HEK293 (cell line): ENCODE data around the gene SCAF1.
A peak's percentile ranks its signal among the peaks of the same experiment; 100 is the strongest.

Experiments
- GLIS2 ChIP-seq: fragments of 450-650 bp; formaldehyde crosslinking; IDR thresholded peaks from 2 replicates; pipeline ENCODE4 v1.5.1; 2016; ENCODE audit warnings: missing biosample characterization, missing genetic modification characterization
- HIC1 ChIP-seq: fragments of 450-650 bp; formaldehyde crosslinking; IDR thresholded peaks from 2 replicates; pipeline ENCODE4 v1.5.1; 2016; ENCODE audit warnings: missing biosample characterization, missing genetic modification characterization
- KLF1 ChIP-seq: fragments of 450-650 bp; formaldehyde crosslinking; IDR thresholded peaks from 2 replicates; pipeline ENCODE4 v1.5.1; 2016; ENCODE audit warnings: missing biosample characterization, missing genetic modification characterization
- KLF9 ChIP-seq: fragments of 450-650 bp; formaldehyde crosslinking; IDR thresholded peaks from 2 replicates; pipeline ENCODE4 v1.5.1; 2016; ENCODE audit warnings: missing biosample characterization, missing genetic modification characterization, low read depth
- MZF1 ChIP-seq: fragments of 450-650 bp; formaldehyde crosslinking; IDR thresholded peaks from 2 replicates; pipeline ENCODE4 v1.5.1; 2017; ENCODE audit warnings: missing biosample characterization, missing genetic modification characterization, borderline replicate concordance
- OSR2 ChIP-seq: fragments of 450-650 bp; formaldehyde crosslinking; IDR thresholded peaks from 2 replicates; pipeline ENCODE4 v1.5.1; 2016; ENCODE audit warnings: missing biosample characterization, missing genetic modification characterization
- SP7 ChIP-seq: fragments of 450-650 bp; formaldehyde crosslinking; IDR thresholded peaks from 2 replicates; pipeline ENCODE4 v1.5.1; 2016; ENCODE audit warnings: missing biosample characterization, missing genetic modification characterization
- TRIM28 ChIP-seq: IDR thresholded peaks from 2 replicates; pipeline ENCODE4 v1.6.1; 2011; ENCODE audit warnings: low read length, control low read depth, borderline replicate concordance
- TSHZ1 ChIP-seq: fragments of 450-650 bp; formaldehyde crosslinking; IDR thresholded peaks from 2 replicates; pipeline ENCODE4 v1.5.1; 2016; ENCODE audit warnings: missing biosample characterization, missing genetic modification characterization, borderline replicate concordance
- YY2 ChIP-seq: fragments of 450-650 bp; formaldehyde crosslinking; IDR thresholded peaks from 2 replicates; pipeline ENCODE4 v1.5.1; 2016; ENCODE audit warnings: missing biosample characterization, missing genetic modification characterization
- ZFP3 ChIP-seq: fragments of 450-650 bp; formaldehyde crosslinking; IDR thresholded peaks from 2 replicates; pipeline ENCODE4 v1.5.1; 2016; ENCODE audit warnings: low read depth, missing biosample characterization, missing genetic modification characterization
- ZNF112 ChIP-seq: fragments of 450-650 bp; formaldehyde crosslinking; IDR thresholded peaks from 2 replicates; pipeline ENCODE4 v1.5.0; 2017; ENCODE audit warnings: missing biosample characterization, missing genetic modification characterization
- ZNF133 ChIP-seq: fragments of 450-650 bp; formaldehyde crosslinking; IDR thresholded peaks from 2 replicates; pipeline ENCODE4 v1.5.1; 2016; ENCODE audit warnings: missing biosample characterization, missing genetic modification characterization
- ZNF138 ChIP-seq: fragments of 450-650 bp; formaldehyde crosslinking; IDR thresholded peaks from 2 replicates; pipeline ENCODE4 v1.5.1; 2016; ENCODE audit warnings: missing biosample characterization, missing genetic modification characterization, borderline replicate concordance
- ZNF157 ChIP-seq: fragments of 450-650 bp; formaldehyde crosslinking; IDR thresholded peaks from 2 replicates; pipeline ENCODE4 v1.5.1; 2016; ENCODE audit warnings: missing biosample characterization, missing genetic modification characterization
- ZNF174 ChIP-seq: fragments of 450-650 bp; formaldehyde crosslinking; IDR thresholded peaks from 2 replicates; pipeline ENCODE4 v1.5.0; 2017; ENCODE audit warnings: missing biosample characterization, mild to moderate bottlenecking, missing genetic modification characterization
- ZNF19 ChIP-seq: fragments of 450-650 bp; formaldehyde crosslinking; IDR thresholded peaks from 2 replicates; pipeline ENCODE4; 2016; ENCODE audit warnings: missing biosample characterization, missing genetic modification characterization, low read depth
- ZNF211 ChIP-seq: fragments of 450-650 bp; formaldehyde crosslinking; IDR thresholded peaks from 2 replicates; pipeline ENCODE4 v1.5.1; 2016; ENCODE audit warnings: low read depth, missing biosample characterization, missing genetic modification characterization
- ZNF248 ChIP-seq: fragments of 450-650 bp; formaldehyde crosslinking; IDR thresholded peaks from 2 replicates; pipeline ENCODE4 v1.5.1; 2017; ENCODE audit warnings: missing biosample characterization, missing genetic modification characterization
- ZNF292 ChIP-seq: fragments of 450-650 bp; formaldehyde crosslinking; IDR thresholded peaks from 2 replicates; pipeline ENCODE4 v1.5.1; 2016; ENCODE audit warnings: low read depth, missing biosample characterization, missing genetic modification characterization, borderline replicate concordance
- ZNF366 ChIP-seq: fragments of 450-650 bp; formaldehyde crosslinking; conservative IDR thresholded peaks from 2 replicates; pipeline ENCODE4 v1.5.1; 2016; ENCODE audit warnings: missing biosample characterization, missing genetic modification characterization
- ZNF391 ChIP-seq: fragments of 450-650 bp; formaldehyde crosslinking; IDR thresholded peaks from 2 replicates; pipeline ENCODE4 v1.5.1; 2016; ENCODE audit warnings: low read depth, missing biosample characterization, missing genetic modification characterization, borderline replicate concordance
- ZNF548 ChIP-seq: fragments of 450-650 bp; formaldehyde crosslinking; IDR thresholded peaks from 2 replicates; pipeline ENCODE4 v1.5.1; 2016; ENCODE audit warnings: missing biosample characterization, missing genetic modification characterization
- ZNF561 ChIP-seq: fragments of 450-650 bp; IDR thresholded peaks from 2 replicates; pipeline ENCODE4 v1.5.1; 2018; ENCODE audit warnings: missing biosample characterization, missing genetic modification characterization, borderline replicate concordance
- ZNF600 ChIP-seq: fragments of 450-650 bp; formaldehyde crosslinking; IDR thresholded peaks from 2 replicates; pipeline ENCODE4 v1.5.1; 2016; ENCODE audit warnings: missing biosample characterization, missing genetic modification characterization
- ZNF639 ChIP-seq: fragments of 450-650 bp; formaldehyde crosslinking; IDR thresholded peaks from 2 replicates; pipeline ENCODE4 v1.5.1; 2016; ENCODE audit warnings: missing biosample characterization, missing genetic modification characterization
- ZNF692 ChIP-seq: fragments of 450-650 bp; formaldehyde crosslinking; IDR thresholded peaks from 2 replicates; pipeline ENCODE4 v1.5.1; 2016; ENCODE audit warnings: missing biosample characterization, missing genetic modification characterization
- ZNF707 ChIP-seq: fragments of 450-650 bp; formaldehyde crosslinking; IDR thresholded peaks from 2 replicates; pipeline ENCODE4 v1.5.1; 2016; ENCODE audit warnings: missing biosample characterization, missing genetic modification characterization
- ZNF776 ChIP-seq: fragments of 450-650 bp; formaldehyde crosslinking; IDR thresholded peaks from 2 replicates; pipeline ENCODE4 v1.5.0; 2017; ENCODE audit warnings: missing biosample characterization, missing genetic modification characterization, borderline replicate concordance
- ZNF785 ChIP-seq: fragments of 450-650 bp; formaldehyde crosslinking; IDR thresholded peaks from 2 replicates; pipeline ENCODE4 v1.5.1; 2016; ENCODE audit warnings: missing biosample characterization, missing genetic modification characterization
- ZXDB ChIP-seq: fragments of 450-650 bp; formaldehyde crosslinking; IDR thresholded peaks from 2 replicates; pipeline ENCODE4 v1.5.1; 2016; ENCODE audit warnings: missing biosample characterization, missing genetic modification characterization

Gene SCAF1

GRCh38 chr19:49672131-49672919 lies 30.3 kb downstream of the SCAF1 start (continued):
- TF ChIP-seq ZNF639, result no peak
- TF ChIP-seq ZNF157, result no peak
- TF ChIP-seq SP7 (tag by site-specific recombination), result peak; percentile 63
- TF ChIP-seq ZNF174 (tag by site-specific recombination), result no peak
- no peak for TF ChIP-seq KLF1 (tag by site-specific recombination)
- no peak; the same call in 1 of the 2 replicates for TF ChIP-seq ZNF692 (tag by site-specific recombination)
- TF ChIP-seq ZNF548 (tag by site-specific recombination), result no peak
- TF ChIP-seq ZFP3, result no peak
- TF ChIP-seq ZXDB (tag by site-specific recombination), result peak; percentile 55; the same call in 1 of the 2 replicates
- no peak for TF ChIP-seq ZNF248
- TF ChIP-seq ZNF600, result peak; percentile 63; the same call in 1 of the 2 replicates
- TF ChIP-seq ZNF776 (tag by site-specific recombination), result no peak
- TF ChIP-seq YY2, result no peak
- 0 out of 2 replicates have a peak, but pooled peaks have one; percentile 52 for TF ChIP-seq ZNF391
- 0 out of 2 replicates have a peak, but pooled peaks have one; percentile 55 for TF ChIP-seq TSHZ1
- TF ChIP-seq ZNF211, result no peak
- TF ChIP-seq ZNF366, result peak; percentile 36; the same call in 1 of the 2 replicates
- no peak for TF ChIP-seq ZNF133 (tag by site-specific recombination)
- TF ChIP-seq HIC1, result peak; percentile 44; the same call in 1 of the 2 replicates
- TF ChIP-seq ZNF707 (tag by site-specific recombination), result no peak
- TF ChIP-seq GLIS2 (tag by site-specific recombination), result peak; percentile 67
- peak; percentile 70; the same call in 1 of the 2 replicates for TF ChIP-seq TRIM28
- TF ChIP-seq ZNF112 (tag by site-specific recombination), result no peak
- no peak for TF ChIP-seq ZNF292 (tag by site-specific recombination)
- TF ChIP-seq MZF1 (tag by site-specific recombination), result no peak
- TF ChIP-seq OSR2, result no peak
- TF ChIP-seq ZNF19 (tag by site-specific recombination), result no peak
- TF ChIP-seq KLF9 (tag by site-specific recombination), result no peak
- TF ChIP-seq ZNF561 (tag by site-specific recombination), result peak; percentile 71
- peak; percentile 67; the same call in 1 of the 2 replicates for TF ChIP-seq ZNF785 (tag by site-specific recombination)
- TF ChIP-seq ZNF138 (tag by site-specific recombination), result no peak
